Measurements from ENCODE around the gene LRRC8D.
A peak's percentile ranks its signal among the peaks of the same experiment; 100 is the strongest.

DNA sequence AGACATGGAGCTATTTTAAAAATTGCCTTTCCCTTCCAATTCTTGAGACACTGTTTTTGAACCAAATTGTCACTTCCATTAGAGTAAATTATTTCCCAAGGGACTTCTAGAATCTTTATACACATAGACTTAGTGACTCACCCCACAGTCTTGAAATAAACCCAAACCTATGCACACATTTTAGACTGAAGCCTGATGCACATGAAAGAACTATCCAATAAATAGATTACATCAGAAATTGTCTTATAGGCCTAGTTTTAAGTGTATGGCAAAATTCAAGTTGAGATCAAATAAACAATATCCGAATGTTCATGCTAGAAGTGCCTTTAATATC is 141.9 kb downstream of the LRRC8D start:
- TF ChIP-seq POLR2A (IDR thresholded peaks at IDR 0.05; ENCODE audit: low read depth, low read length), result no peak
- TF ChIP-seq, protein P1, sequence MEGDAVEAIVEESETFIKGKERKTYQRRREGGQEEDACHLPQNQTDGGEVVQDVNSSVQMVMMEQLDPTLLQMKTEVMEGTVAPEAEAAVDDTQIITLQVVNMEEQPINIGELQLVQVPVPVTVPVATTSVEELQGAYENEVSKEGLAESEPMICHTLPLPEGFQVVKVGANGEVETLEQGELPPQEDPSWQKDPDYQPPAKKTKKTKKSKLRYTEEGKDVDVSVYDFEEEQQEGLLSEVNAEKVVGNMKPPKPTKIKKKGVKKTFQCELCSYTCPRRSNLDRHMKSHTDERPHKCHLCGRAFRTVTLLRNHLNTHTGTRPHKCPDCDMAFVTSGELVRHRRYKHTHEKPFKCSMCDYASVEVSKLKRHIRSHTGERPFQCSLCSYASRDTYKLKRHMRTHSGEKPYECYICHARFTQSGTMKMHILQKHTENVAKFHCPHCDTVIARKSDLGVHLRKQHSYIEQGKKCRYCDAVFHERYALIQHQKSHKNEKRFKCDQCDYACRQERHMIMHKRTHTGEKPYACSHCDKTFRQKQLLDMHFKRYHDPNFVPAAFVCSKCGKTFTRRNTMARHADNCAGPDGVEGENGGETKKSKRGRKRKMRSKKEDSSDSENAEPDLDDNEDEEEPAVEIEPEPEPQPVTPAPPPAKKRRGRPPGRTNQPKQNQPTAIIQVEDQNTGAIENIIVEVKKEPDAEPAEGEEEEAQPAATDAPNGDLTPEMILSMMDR (conservative IDR thresholded peaks at IDR 0.05; ENCODE audit: low read depth, low read length), result no peak
- TF ChIP-seq MAZ (IDR thresholded peaks at IDR 0.05; ENCODE audit: borderline replicate concordance, low read depth, low read length), result no peak
- TF ChIP-seq MAFK (IDR thresholded peaks at IDR 0.05; ENCODE audit: low read depth, low read length), result no peak
- no peak for TF ChIP-seq RFX5 (IDR thresholded peaks at IDR 0.05; ENCODE audit: low read depth, low read length)
- peak; percentile 27; the same call in 1 of the 2 replicates for TF ChIP-seq FOS (IDR thresholded peaks at IDR 0.05; ENCODE audit: low read depth, low read length)
- no peak for TF ChIP-seq SMC3 (IDR thresholded peaks at IDR 0.05; ENCODE audit: low read depth, low read length)
- TF ChIP-seq, protein P2, sequence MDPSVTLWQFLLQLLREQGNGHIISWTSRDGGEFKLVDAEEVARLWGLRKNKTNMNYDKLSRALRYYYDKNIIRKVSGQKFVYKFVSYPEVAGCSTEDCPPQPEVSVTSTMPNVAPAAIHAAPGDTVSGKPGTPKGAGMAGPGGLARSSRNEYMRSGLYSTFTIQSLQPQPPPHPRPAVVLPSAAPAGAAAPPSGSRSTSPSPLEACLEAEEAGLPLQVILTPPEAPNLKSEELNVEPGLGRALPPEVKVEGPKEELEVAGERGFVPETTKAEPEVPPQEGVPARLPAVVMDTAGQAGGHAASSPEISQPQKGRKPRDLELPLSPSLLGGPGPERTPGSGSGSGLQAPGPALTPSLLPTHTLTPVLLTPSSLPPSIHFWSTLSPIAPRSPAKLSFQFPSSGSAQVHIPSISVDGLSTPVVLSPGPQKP (IDR thresholded peaks at IDR 0.05; ENCODE audit: borderline replicate concordance, low read depth, low read length), result no peak
- no peak for TF ChIP-seq BHLHE40 (IDR thresholded peaks at IDR 0.05; ENCODE audit: low read depth, low read length)
